HG02884 (cell line): ENCODE results near the gene PPM1N.

Experiments used
- ATAC-seq: cut with Tn5 transposase; IDR thresholded peaks from one replicate; pipeline ENCODE4 v1.9.1; 2021; ENCODE audit warnings: mild to moderate bottlenecking, moderate library complexity; ENCODE audit not compliant: unreplicated experiment

PPM1N gene

DNA sequence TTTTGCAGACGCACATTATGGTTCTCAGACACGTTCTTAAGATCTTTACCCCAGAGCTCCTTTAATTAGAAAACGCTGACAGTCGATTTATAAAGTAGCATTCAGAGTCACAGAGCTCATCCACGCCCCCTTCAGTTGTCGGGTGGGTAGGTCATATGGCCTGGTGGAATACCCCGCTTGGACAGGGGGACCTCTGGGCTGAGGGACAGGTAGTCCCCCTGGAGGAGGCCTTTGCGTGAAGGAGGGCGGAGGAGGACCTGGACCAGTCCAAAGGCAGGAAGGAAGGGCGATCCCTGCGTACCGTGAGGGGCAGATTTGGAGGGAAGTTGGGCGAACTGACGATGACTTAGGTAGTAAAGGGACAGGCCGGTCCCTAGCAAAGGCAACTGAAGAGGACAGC, 29.5 kb downstream of the PPM1N start:
- no peak for ATAC-seq

DNA sequence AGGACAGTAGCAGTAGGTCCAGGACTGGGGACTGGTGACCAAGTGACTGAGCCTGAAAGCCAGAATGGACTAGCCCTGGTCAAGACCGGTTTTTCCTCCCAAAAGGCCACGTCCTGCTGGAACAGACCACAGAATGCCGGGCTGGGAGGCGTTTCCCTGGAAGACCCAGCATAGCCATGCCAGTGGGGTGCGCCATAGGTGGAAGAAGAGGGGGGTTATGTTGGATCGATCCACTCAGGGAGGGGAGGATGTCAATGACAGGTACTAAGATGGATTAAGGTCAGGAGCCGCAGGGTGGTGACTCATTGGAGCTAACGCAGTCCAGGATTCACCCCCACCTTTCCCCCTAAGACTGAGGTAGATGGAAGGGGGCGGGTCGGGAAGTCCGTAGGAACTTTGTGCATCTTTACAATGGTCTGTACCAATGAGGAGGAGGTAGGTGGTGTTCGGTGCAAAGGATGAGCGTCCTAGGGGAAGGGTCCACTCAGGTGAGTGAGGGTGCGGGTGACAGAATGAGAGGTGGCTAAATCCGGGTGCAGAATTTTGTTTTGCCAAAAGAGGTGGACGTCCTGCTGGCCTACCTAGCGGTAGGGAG, 30.0 kb downstream of the PPM1N start:
- no peak for ATAC-seq

DNA sequence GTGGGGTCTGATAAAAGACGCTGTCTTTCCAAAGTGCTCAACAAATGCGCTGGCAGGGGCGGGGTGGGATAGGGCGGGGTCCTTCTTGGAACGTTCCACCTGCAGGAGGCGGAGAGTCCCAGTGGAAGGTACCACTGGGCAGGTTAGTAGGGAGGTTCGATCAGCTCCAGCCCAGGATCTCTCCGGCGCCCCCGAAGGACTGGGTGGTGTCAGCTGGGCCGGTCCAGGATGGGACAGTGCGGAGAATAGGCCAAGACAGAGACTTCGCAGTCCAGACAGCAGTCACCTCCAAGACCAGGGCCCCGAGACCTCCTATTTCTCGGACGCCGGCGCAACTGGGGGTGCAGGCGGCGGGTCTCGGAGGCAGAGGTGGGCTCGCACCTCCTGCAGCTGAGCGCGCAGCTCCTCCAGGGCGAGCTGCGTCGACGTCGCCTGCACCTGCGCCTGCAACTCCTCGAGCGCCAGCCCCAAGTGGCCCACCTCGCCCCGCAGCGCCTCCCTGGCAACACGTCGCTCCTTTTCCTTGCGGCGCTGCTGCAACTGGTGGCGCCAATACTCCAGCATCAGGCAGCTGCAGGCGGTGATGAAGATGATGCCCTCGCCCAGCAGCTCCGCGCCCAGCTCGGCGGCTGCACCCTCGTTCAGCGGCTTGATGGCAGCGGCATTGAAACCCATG, 30.6 kb downstream of the PPM1N start:
- no peak for ATAC-seq

DNA sequence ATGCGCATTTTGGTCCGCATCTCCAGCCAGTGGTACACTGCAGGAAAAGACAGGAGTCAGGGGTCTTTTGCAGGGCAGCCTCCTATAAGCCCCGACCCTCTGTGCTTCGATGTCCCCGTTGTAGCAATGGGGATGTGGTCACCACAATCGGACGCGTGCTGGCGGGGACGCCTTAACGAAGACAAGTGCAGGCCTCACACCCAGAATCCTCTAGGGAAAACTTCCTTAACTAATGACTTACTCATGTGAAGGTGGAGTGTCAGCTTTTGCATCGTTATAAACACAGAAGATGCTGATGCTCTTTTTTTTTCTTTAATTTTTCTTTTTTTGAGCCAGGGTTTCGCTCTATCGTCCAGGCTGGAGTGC, 31.2 kb downstream of the PPM1N start:
- no peak for ATAC-seq

DNA sequence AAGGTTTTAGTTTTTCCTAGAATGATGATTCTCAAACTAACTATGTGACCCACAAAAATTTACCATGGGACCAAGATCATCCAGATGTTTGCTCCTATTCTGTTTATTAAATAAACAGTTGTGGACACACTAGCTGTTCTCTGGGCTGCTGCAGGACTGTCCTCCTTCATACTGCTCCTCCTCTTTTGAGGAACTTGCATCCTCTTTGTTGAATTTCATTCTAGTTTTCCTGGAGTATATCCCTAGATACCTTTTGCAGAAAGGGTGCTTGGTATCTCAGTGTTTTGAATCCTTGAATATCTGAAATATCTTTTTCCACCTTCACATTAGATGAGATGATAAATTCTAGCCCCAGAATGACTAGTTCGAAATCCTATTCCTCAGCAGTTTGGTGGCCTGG, 33.1 kb downstream of the PPM1N start:
- no peak for ATAC-seq

DNA sequence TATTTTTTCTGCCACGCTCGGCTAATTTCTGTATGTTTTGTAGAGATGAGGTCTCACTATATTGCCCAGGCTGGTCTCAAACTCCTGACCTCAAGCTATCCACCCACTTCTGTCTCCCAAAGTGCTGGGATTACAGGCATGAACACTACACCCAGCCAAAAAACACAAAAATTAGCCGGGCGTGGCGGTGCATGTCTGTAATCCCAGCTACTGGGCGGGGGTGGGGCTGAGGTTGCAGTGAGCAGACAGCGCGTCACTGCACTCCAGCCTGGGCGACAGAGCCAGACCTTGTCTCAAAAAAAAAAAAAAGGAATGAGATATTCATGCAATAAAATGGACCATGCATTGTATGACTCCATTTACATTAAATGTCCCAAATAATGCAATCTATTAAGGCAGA, 41.2 kb downstream of the PPM1N start:
- no peak for ATAC-seq

DNA sequence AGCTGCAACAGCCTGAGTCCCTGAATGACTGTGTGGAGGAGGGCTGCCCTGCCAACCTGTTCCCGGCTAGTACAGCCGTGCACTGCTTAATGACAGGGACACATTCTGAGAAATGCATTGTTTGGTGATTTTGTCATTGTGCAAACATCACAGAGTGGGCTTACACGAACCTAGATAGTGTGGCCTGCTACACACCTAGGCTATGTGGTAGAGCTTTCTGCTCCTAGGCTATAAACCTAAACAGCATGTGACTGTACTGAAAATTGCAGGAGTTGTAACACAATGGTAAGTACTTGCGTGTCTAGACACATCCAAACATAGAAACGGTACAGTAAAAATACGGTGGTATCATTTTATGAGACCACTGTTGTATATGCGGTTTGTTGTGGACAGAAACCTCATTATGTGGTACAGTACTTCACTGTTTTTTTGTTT, 44.0 kb downstream of the PPM1N start:
- ATAC-seq = no peak

DNA sequence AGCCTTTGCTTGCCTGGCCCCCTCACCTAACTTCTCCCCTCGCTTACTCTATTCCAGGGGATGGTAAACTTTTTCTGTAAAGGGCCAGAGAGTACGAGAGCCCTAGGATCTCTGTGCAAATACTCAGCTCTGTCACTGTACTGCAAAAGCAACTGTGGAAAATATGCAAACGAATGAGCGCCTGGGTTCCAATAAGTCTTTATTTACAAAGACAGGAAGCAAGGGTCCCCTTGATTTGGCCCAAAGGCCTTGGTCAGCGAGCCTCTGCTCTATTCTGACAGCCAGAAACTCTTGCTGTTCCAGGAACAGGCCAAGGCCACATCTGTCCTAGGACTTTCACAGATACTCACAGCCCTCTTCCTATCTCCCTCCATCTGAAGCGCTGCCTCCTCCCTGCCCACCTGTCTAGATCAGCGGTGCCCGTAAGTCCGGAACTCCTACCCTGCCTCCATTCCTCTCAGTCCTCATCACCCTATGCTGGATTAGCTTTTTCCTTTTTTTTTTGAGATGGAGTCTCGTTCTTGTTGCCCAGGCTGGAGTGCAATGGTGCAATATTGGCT, 49.0 kb downstream of the PPM1N start:
- no peak for ATAC-seq

DNA sequence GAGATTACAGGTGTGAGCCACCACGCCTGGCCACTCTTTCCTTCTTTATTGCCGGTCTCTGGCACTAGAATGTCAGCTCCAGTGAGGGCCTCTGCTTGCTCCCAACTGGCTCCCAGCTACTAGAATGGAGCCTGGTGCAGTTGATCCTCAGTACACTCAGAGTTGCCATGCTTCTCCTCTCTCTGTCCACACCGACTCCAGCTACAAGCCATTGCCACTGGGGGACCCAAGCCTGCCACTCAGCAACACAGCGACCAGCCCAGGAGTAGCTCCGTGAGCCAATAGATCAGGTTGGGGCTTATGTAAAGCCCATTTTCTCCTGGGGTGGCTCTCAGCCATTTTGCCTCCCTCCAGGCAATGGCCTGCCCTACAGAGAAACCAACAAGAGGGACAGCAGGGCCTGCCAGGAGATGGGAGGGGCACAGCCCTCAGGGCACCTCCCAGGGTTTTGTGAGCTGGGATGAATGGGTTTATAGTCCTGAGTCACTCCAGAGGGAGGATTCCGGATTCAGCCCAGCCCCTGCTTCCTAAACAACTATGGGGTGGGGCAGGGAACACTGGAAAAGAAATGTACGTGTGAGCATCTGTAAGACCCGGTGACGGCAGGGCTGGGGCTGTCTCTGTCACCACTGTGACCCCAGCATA, 49.8 kb downstream of the PPM1N start:
- no peak for ATAC-seq
